Upper lobe of left lung (tissue), 6 donors: Measurements from ENCODE around the gene L3MBTL3. TPM values are rescaled to one million over a fixed set of nuclear protein-coding genes. Genes with fewer than 3 reads are reported as not detected.

Experiments used
- ATAC-seq, 2 donors: fragments of 200-7000 bp; cut with Tn5 transposase; one replicate each; pipeline ENCODE4 v1.9.1; 2022; ENCODE audit warnings: mild to moderate bottlenecking in 2 of 2, moderate library complexity in 2 of 2; ENCODE audit not compliant: low FRiP score in 2 of 2
- DNase-seq, 2 donors: peaks; one replicate each; pipeline ENCODE4 v3.0.0-alpha.2; 2019 to 2020
- H3K27ac ChIP-seq, 4 donors: fragments of 200-600 bp; sonication (generic); one replicate each; pipeline ENCODE4 v1.5.1; 2016 to 2019
- H3K27me3 ChIP-seq, 4 donors: fragments of 200-600 bp; sonication (generic); one replicate each; pipeline ENCODE4 v1.5.1; 2017 to 2019
- H3K36me3 ChIP-seq, 4 donors: fragments of 200-600 bp; sonication (generic); one replicate each; pipeline ENCODE4 v1.5.1; 2016 to 2019
- H3K4me1 ChIP-seq, 4 donors: fragments of 200-600 bp; sonication (generic); one replicate each; pipeline ENCODE4 v1.5.1; 2018 to 2019
- H3K4me3 ChIP-seq, 4 donors: fragments of 200-600 bp; sonication (generic); one replicate each; pipeline ENCODE4 v1.5.1; 2017 to 2019; ENCODE audit warnings: mild to moderate bottlenecking in 2 of 4, moderate library complexity in 1 of 4
- H3K9me3 ChIP-seq, 4 donors: fragments of 200-600 bp; sonication (generic); one replicate each; pipeline ENCODE4 v1.5.1; 2018 to 2019
- CTCF ChIP-seq, 6 experiments: fragments of 450-650 bp in 4 of 6; fragments of 200-600 bp in 2 of 6; sonication (generic) in 2 of 6; IDR thresholded peaks; one replicate each; pipeline ENCODE4 v1.5.1; 2016 to 2019; ENCODE audit warnings: antibody characterized with exemption in 6 of 6
- EP300 ChIP-seq, 4 donors: sonication (generic); formaldehyde crosslinking; IDR thresholded peaks; one replicate each; pipeline ENCODE4 v1.5.1; 2017; ENCODE audit warnings: antibody characterized with exemption in 4 of 4, control low read depth in 2 of 4
- POLR2A ChIP-seq, 4 donors: fragments of 450-650 bp; IDR thresholded peaks; one replicate each; pipeline ENCODE4 v1.5.1; 2016 to 2017; ENCODE audit warnings: antibody characterized with exemption in 4 of 4, mild to moderate bottlenecking in 2 of 4
- POLR2AphosphoS5 ChIP-seq, 2 donors: sonication (generic); formaldehyde crosslinking; IDR thresholded peaks; one replicate each; pipeline ENCODE4 v1.5.1; 2017; ENCODE audit warnings: antibody characterized with exemption in 2 of 2
- WGBS, 2 donors: methylation state at CpG; one replicate each; pipeline ENCODE4 v1.1.5; 2017 to 2018; 5-methylcytosine and 5-hydroxymethylcytosine counted together
- total RNA-seq, 6 donors: library from RNA; depleted of rRNA in 4 of 6; stranded (reverse); fragments of >200 nt in 4 of 6; gene quantifications; one replicate each; pipeline versions ENCODE4 v1.1.0 to v1.2.1, GENCODE V29; 2016 to 2021
- donor health status: DM: no; HTN: no; CAD: no; lungs with moderate emphysema.
- donor health status: DM: no; HTN: yes; CAD: no; lungs with severe emphysema.

Gene L3MBTL3
- total RNA-seq, 6 donors from 2014 or later, result 3.2 to 9.3 (median 6.5) TPM

GRCh38 chr6:129996387-129996786, 22.0 kb upstream of the L3MBTL3 start:
- WGBS, 2 donors, result 81% methylated on average over 6 of the region's 6 CpGs
- no peaks in the 10 kb centered on the region for H3K36me3 ChIP-seq
- no peaks in the 10 kb centered on the region for H3K4me1 ChIP-seq
- H3K27ac ChIP-seq, result no peak overlapping the region
- H3K9me3 ChIP-seq, result no peaks in the 10 kb centered on the region
- DNase-seq (no peak), ATAC-seq (no peak)
- no peak for TF ChIP-seq CTCF (IDR thresholded peaks at IDR 0.05)
- no peak for TF ChIP-seq EP300 (IDR thresholded peaks at IDR 0.05)
- H3K27me3 ChIP-seq, result no peaks in the 10 kb centered on the region
- no peak overlapping the region for H3K4me3 ChIP-seq

- Histone ChIP-seq H3K4me3 (no peak overlapping the region), H3K36me3 (no peaks in the 10 kb centered on the region), H3K4me1 (no peaks in the 10 kb centered on the region), H3K27ac (no peak overlapping the region), H3K27me3 (no peaks in the 10 kb centered on the region), H3K9me3 (no peaks in the 10 kb centered on the region)
- TF ChIP-seq CTCF (IDR thresholded peaks at IDR 0.05) (no peak), POLR2AphosphoS5 (IDR thresholded peaks at IDR 0.05) (no peak), EP300 (IDR thresholded peaks at IDR 0.05) (no peak), POLR2A (IDR thresholded peaks at IDR 0.05) (no peak)
- WGBS, 2 donors, result 60 to 61% methylated on average over 4 of the region's 4 CpGs
- DNase-seq (no peak), ATAC-seq (no peak)
Measured at GRCh38 chr6:130000526-130001421, 17.6 kb upstream of the L3MBTL3 start.

GRCh38 chr6:130008236-130008873, 10.0 kb upstream of the L3MBTL3 start:
- TF ChIP-seq CTCF (IDR thresholded peaks at IDR 0.05) (no peak), POLR2AphosphoS5 (IDR thresholded peaks at IDR 0.05) (no peak), POLR2A (IDR thresholded peaks at IDR 0.05) (no peak), EP300 (IDR thresholded peaks at IDR 0.05) (no peak)
- no peaks in the 10 kb centered on the region for H3K4me1 ChIP-seq
- H3K36me3 ChIP-seq, result no peaks in the 10 kb centered on the region
- ATAC-seq, result no peak
- no peaks in the 10 kb centered on the region for H3K9me3 ChIP-seq
- H3K27ac ChIP-seq, result no peak overlapping the region
- no peak overlapping the region for H3K4me3 ChIP-seq
- no peaks in the 10 kb centered on the region for H3K27me3 ChIP-seq
- WGBS, 2 donors, result 64 to 68% methylated on average over 4 of the region's 4 CpGs
- DNase-seq, result no peak

- 64 to 71% methylated on average over 5 of the region's 5 CpGs for WGBS, 2 donors
- no peak for DNase-seq
Measured at GRCh38 chr6:130009146-130009545, 9.2 kb upstream of the L3MBTL3 start.

GRCh38 chr6:130010387-130010786, 8.0 kb upstream of the L3MBTL3 start:
- Histone ChIP-seq H3K4me1 (no peaks in the 10 kb centered on the region), H3K36me3 (no peaks in the 10 kb centered on the region), H3K27ac (no peak overlapping the region), H3K4me3 (no peak overlapping the region), H3K27me3 (no peaks in the 10 kb centered on the region), H3K9me3 (no peaks in the 10 kb centered on the region)
- DNase-seq (no peak), ATAC-seq (no peak)
- TF ChIP-seq POLR2AphosphoS5 (IDR thresholded peaks at IDR 0.05) (no peak), EP300 (IDR thresholded peaks at IDR 0.05) (no peak), POLR2A (IDR thresholded peaks at IDR 0.05) (no peak), CTCF (IDR thresholded peaks at IDR 0.05) (no peak)
- WGBS, 2 donors, result 95 to 96% methylated on average over 2 of the region's 2 CpGs

More at GRCh38 chr6:130009146-130009545, 9.2 kb upstream of the L3MBTL3 start:
- H3K27ac ChIP-seq, result no peak overlapping the region
- H3K4me1 ChIP-seq, result no peaks in the 10 kb centered on the region
- no peaks in the 10 kb centered on the region for H3K27me3 ChIP-seq
- no peaks in the 10 kb centered on the region for H3K36me3 ChIP-seq
- no peaks in the 10 kb centered on the region for H3K9me3 ChIP-seq
- no peak for TF ChIP-seq EP300 (IDR thresholded peaks at IDR 0.05)
- H3K4me3 ChIP-seq, result no peak overlapping the region
- ATAC-seq, result no peak
